CD14-positive monocyte (primary cell): ENCODE data around the gene PER2. TPM values are rescaled to one million over a fixed set of nuclear protein-coding genes. Genes with fewer than 3 reads are reported as not detected.
"Not testable (repeated sequence)": the region's sequence is repeated elsewhere in the genome, so short reads cannot be mapped to it uniquely, and the experiment has no call there.

Experiments
- DNase-seq, 3 donors: peaks; one replicate each; pipeline ENCODE4 v3.0.0-alpha.2; 2011 to 2022
- H2AFZ ChIP-seq: 2 replicates; pipeline ENCODE4 v1.6.0; 2012; ENCODE audit warnings: mild to moderate bottlenecking, low read depth, low read length, inconsistent platforms; ENCODE audit not compliant: insufficient read depth, poor library complexity, severe bottlenecking
- H3K27ac ChIP-seq, 2 donors: 1 replicate in 1 of 2; 2 replicates in 1 of 2; pipeline ENCODE4 v1.5.1; 2012 to 2013; ENCODE audit warnings: low read length in 2 of 2, control low read depth in 1 of 2, inconsistent platforms in 1 of 2, low read depth in 1 of 2, mild to moderate bottlenecking in 1 of 2
- H3K27me3 ChIP-seq, 2 donors: one replicate each; pipeline versions ENCODE4 v1.6.0 to v1.6.1; 2011 to 2013; ENCODE audit warnings: low read length in 2 of 2; ENCODE audit not compliant: control insufficient read depth in 2 of 2, insufficient read depth in 2 of 2
- H3K36me3 ChIP-seq, 2 donors: replicated peaks in 1 of 2; 1 replicate in 1 of 2; 2 replicates in 1 of 2; pipeline versions ENCODE4 v1.5.1 to v1.6.1; 2012 to 2013; ENCODE audit warnings: low read length in 2 of 2, control low read depth in 1 of 2, inconsistent platforms in 1 of 2, mild to moderate bottlenecking in 1 of 2; ENCODE audit not compliant: insufficient read depth in 2 of 2, control insufficient read depth in 1 of 2
- H3K4me1 ChIP-seq, 2 donors: 1 replicate in 1 of 2; 2 replicates in 1 of 2; pipeline versions ENCODE4 v1.5.1 to v1.6.1; 2012 to 2013; ENCODE audit warnings: low read length in 2 of 2, control low read depth in 1 of 2, inconsistent platforms in 1 of 2, mild to moderate bottlenecking in 1 of 2, moderate library complexity in 1 of 2; ENCODE audit not compliant: insufficient read depth in 2 of 2, control insufficient read depth in 1 of 2
- H3K4me2 ChIP-seq: replicated peaks from 2 replicates; pipeline ENCODE3; 2012; ENCODE audit warnings: low read length, moderate library complexity, mild to moderate bottlenecking; ENCODE audit not compliant: poor library complexity, severe bottlenecking; ENCODE audit errors: extremely low read depth
- H3K4me3 ChIP-seq, 3 experiments: fragments of 200-600 bp in 1 of 3; sonication (generic) in 1 of 3; replicated peaks in 1 of 3; 1 replicate in 2 of 3; 2 replicates in 1 of 3; pipeline ENCODE4 v1.5.1; 2011 to 2013; ENCODE audit warnings: low read length in 3 of 3, mild to moderate bottlenecking in 3 of 3, control low read depth in 2 of 3, low read depth in 2 of 3, inconsistent platforms in 1 of 3, moderate library complexity in 1 of 3
- H3K79me2 ChIP-seq: 2 replicates; pipeline ENCODE4 v1.6.0; 2012; ENCODE audit warnings: mild to moderate bottlenecking, control low read depth, inconsistent platforms, low read length, moderate library complexity; ENCODE audit not compliant: insufficient read depth
- H3K9ac ChIP-seq: 2 replicates; pipeline ENCODE4 v1.6.0; 2017; ENCODE audit warnings: low read length, mild to moderate bottlenecking; ENCODE audit not compliant: insufficient read depth, poor library complexity, severe bottlenecking
- H3K9me3 ChIP-seq, 2 donors: replicated peaks in 1 of 2; 1 replicate in 1 of 2; 2 replicates in 1 of 2; pipeline versions ENCODE4 v1.5.1 to v1.6.1; 2012 to 2013; ENCODE audit warnings: low read length in 2 of 2, control low read depth in 1 of 2; ENCODE audit not compliant: control insufficient read depth in 1 of 2, insufficient read depth in 1 of 2
- H4K20me1 ChIP-seq: 2 replicates; pipeline ENCODE4 v1.6.0; 2012; ENCODE audit warnings: mild to moderate bottlenecking, low read length, control low read depth, moderate library complexity; ENCODE audit not compliant: insufficient read depth
- H3K27ac Mint-ChIP-seq, 7 donors: one replicate each; pipeline ENCODE4 v1.8.0; 2020; ENCODE audit warnings: mild to moderate bottlenecking in 7 of 7, mixed read lengths in 7 of 7, moderate library complexity in 6 of 7, inconsistent platforms in 2 of 7
- H3K27me3 Mint-ChIP-seq, 3 donors: one replicate each; pipeline ENCODE4 v1.8.0; 2021 to 2022; ENCODE audit warnings: low read depth in 3 of 3, mild to moderate bottlenecking in 3 of 3, mixed read lengths in 3 of 3, moderate library complexity in 3 of 3, inconsistent platforms in 1 of 3
- H3K36me3 Mint-ChIP-seq, 2 donors: one replicate each; pipeline ENCODE4 v1.8.0; 2020; ENCODE audit warnings: mixed read lengths in 2 of 2, inconsistent platforms in 1 of 2, mild to moderate bottlenecking in 1 of 2
- H3K4me1 Mint-ChIP-seq: one replicate; pipeline ENCODE4 v1.8.0; 2020; ENCODE audit warnings: mild to moderate bottlenecking, mixed read lengths
- H3K4me3 Mint-ChIP-seq, 2 donors: one replicate each; pipeline ENCODE4 v1.8.0; 2020; ENCODE audit warnings: mild to moderate bottlenecking in 2 of 2, mixed read lengths in 2 of 2, moderate library complexity in 1 of 2
- H3K9me3 Mint-ChIP-seq, 7 donors: one replicate each; pipeline ENCODE4 v1.8.0; 2020 to 2022; ENCODE audit warnings: mixed read lengths in 7 of 7, mild to moderate bottlenecking in 6 of 7, moderate library complexity in 6 of 7, inconsistent platforms in 2 of 7
- WGBS: methylation state at CpG from one replicate; pipeline ENCODE4 v1.1.5; 2013; ENCODE audit warnings: missing lambda C conversion rate; ENCODE audit not compliant: insufficient coverage; 5-methylcytosine and 5-hydroxymethylcytosine counted together
- intact Hi-C, 2 donors: fragments of 100-400 bp; cut with micrococcal nuclease; formaldehyde crosslinking; loops; one replicate each; pipeline versions ENCODE4 v1.15.0 to v1.15.1; 2023
- polyA plus RNA-seq, 3 donors: library from polyadenylated mRNA; depleted of rRNA in 1 of 3; unstranded in 2 of 3; stranded (reverse) in 1 of 3; fragments of 300-500 nt in 2 of 3; fragments of >200 nt in 1 of 3; fragmentation: Illumina TruSeq in 2 of 3; gene quantifications; 1 replicate in 2 of 3; 2 replicates in 1 of 3; pipeline ENCODE4 v1.2.3, GENCODE V29; 2012 to 2021
- TF ChIP-seq, protein P1 (sequence below): fragments of 200-600 bp; IDR thresholded peaks from one replicate; pipeline ENCODE4 v1.8.0; 2022; ENCODE audit warnings: antibody characterized with exemption, mild to moderate bottlenecking

The PER2 gene
- polyA plus RNA-seq, 3 donors = 1.6 to 5.6 (median 3.1) TPM

- no peak for DNase-seq
- H3K36me3 ChIP-seq = no peaks in the 10 kb centered on the region
- no peaks in the 10 kb centered on the region for H4K20me1 ChIP-seq
- no peaks in the 10 kb centered on the region for H3K9me3 ChIP-seq
- H3K27ac Mint-ChIP-seq = no peak overlapping the region
- no peak overlapping the region for H3K4me3 Mint-ChIP-seq
- no peak overlapping the region for H3K27ac ChIP-seq
- peaks cover 3 to 13% (median 5%) of the 10 kb centered on the region in 7 donors for H3K9me3 Mint-ChIP-seq
- no peaks in the 10 kb centered on the region for H3K36me3 Mint-ChIP-seq
- intact Hi-C loops = no loop called here
- WGBS = 20% methylated on average over 1 of the region's 2 CpGs
- H3K9ac ChIP-seq = no peak overlapping the region
- no peak overlapping the region for H3K4me2 ChIP-seq
- H3K4me1 ChIP-seq = no peaks in the 10 kb centered on the region
- H3K4me3 ChIP-seq = no peak overlapping the region
- TF ChIP-seq, protein P1, sequence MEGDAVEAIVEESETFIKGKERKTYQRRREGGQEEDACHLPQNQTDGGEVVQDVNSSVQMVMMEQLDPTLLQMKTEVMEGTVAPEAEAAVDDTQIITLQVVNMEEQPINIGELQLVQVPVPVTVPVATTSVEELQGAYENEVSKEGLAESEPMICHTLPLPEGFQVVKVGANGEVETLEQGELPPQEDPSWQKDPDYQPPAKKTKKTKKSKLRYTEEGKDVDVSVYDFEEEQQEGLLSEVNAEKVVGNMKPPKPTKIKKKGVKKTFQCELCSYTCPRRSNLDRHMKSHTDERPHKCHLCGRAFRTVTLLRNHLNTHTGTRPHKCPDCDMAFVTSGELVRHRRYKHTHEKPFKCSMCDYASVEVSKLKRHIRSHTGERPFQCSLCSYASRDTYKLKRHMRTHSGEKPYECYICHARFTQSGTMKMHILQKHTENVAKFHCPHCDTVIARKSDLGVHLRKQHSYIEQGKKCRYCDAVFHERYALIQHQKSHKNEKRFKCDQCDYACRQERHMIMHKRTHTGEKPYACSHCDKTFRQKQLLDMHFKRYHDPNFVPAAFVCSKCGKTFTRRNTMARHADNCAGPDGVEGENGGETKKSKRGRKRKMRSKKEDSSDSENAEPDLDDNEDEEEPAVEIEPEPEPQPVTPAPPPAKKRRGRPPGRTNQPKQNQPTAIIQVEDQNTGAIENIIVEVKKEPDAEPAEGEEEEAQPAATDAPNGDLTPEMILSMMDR = no peak
- no peaks in the 10 kb centered on the region for H3K4me1 Mint-ChIP-seq
- no peak overlapping the region for H2AFZ ChIP-seq
- no peaks in the 10 kb centered on the region for H3K79me2 ChIP-seq
- peaks cover 0 to 4% of the 10 kb centered on the region in 2 donors for H3K27me3 ChIP-seq
- H3K27me3 Mint-ChIP-seq = peaks cover 12 to 35% (median 21%) of the 10 kb centered on the region in 3 donors
Observed at GRCh38 chr2:238313991-238314350, 25.6 kb upstream of the PER2 start.

- no peaks in the 10 kb centered on the region for H3K79me2 ChIP-seq
- Mint-ChIP-seq H3K4me3 (no peak overlapping the region), H3K27ac (no peak overlapping the region), H3K4me1 (no peaks in the 10 kb centered on the region), H3K36me3 (no peaks in the 10 kb centered on the region), H3K27me3 (peaks cover 11 to 29% (median 16%) of the 10 kb centered on the region in 3 donors), H3K9me3 (peaks cover 2 to 10% (median 4%) of the 10 kb centered on the region in 7 donors)
- H2AFZ ChIP-seq = no peak overlapping the region
- TF ChIP-seq, protein P1 = no peak
- 91% methylated on average over 4 of the region's 8 CpGs for WGBS
- no peaks in the 10 kb centered on the region for H3K4me1 ChIP-seq
- no peaks in the 10 kb centered on the region for H4K20me1 ChIP-seq
- intact Hi-C loops = no loop called here
- H3K9me3 ChIP-seq = no peaks in the 10 kb centered on the region
- no peak overlapping the region for H3K27ac ChIP-seq
- H3K27me3 ChIP-seq = peaks cover 0 to 2% of the 10 kb centered on the region in 2 donors
- no peak overlapping the region for H3K4me2 ChIP-seq
- no peak for DNase-seq
- H3K4me3 ChIP-seq = no peak overlapping the region
- no peak overlapping the region for H3K9ac ChIP-seq
- no peaks in the 10 kb centered on the region for H3K36me3 ChIP-seq
Observed at GRCh38 chr2:238313289-238313990, 25.0 kb upstream of the PER2 start.

DNA sequence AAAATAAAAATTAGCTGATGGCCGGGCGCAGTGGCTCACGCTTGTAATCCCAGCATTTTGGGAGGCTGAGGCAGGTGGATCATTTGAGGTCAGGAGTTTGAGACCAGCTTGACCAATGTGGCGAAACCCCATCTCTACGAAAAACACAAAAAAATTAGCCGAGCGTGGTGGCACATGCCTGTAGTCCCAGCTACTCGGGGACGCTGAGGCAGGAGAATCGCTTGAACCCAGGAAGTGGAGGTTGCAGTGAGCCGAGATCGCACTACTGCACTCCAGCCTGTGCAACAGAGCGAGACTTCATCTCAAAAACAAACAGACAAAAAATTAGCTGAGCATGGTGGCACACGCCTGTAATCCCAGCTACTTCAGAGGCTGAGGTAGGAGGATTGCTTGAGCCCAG is 22.3 kb upstream of the PER2 start:
- H3K9ac ChIP-seq, H3K9me3 Mint-ChIP-seq: not testable (repeated sequence)
- 88% methylated on average over 8 of the region's 14 CpGs for WGBS

More for the DNA sequence above, 22.3 kb upstream of the PER2 start:
- H3K4me1 Mint-ChIP-seq, H2AFZ ChIP-seq, H4K20me1 ChIP-seq, H3K79me2 ChIP-seq, H3K4me3 Mint-ChIP-seq, H3K9me3 ChIP-seq, DNase-seq, H3K27me3 ChIP-seq, H3K4me2 ChIP-seq, intact Hi-C loops, H3K27me3 Mint-ChIP-seq, H3K36me3 ChIP-seq, H3K36me3 Mint-ChIP-seq, H3K4me3 ChIP-seq, H3K27ac ChIP-seq, H3K4me1 ChIP-seq, H3K27ac Mint-ChIP-seq: not testable (repeated sequence)
